Osteocyte (in vitro differentiated cells): ENCODE results near the gene LRRC8C. TPM values are rescaled to one million over a fixed set of nuclear protein-coding genes. Genes with fewer than 3 reads are reported as not detected.

Experiments
- DNase-seq: peaks from one replicate; pipeline ENCODE4 v3.0.0; 2021; ENCODE audit warnings: mixed read lengths; ENCODE audit not compliant: unreplicated experiment; ENCODE audit errors: extremely low spot score
- H3K27ac Mint-ChIP-seq: one replicate; pipeline ENCODE4 v1.8.0; 2021; ENCODE audit warnings: mild to moderate bottlenecking, mixed read lengths; ENCODE audit not compliant: unreplicated experiment
- H3K27me3 Mint-ChIP-seq: one replicate; pipeline ENCODE4 v1.8.0; 2021; ENCODE audit warnings: mixed read lengths; ENCODE audit not compliant: unreplicated experiment
- H3K36me3 Mint-ChIP-seq: one replicate; pipeline ENCODE4 v1.8.0; 2021; ENCODE audit warnings: mixed read lengths; ENCODE audit not compliant: unreplicated experiment
- H3K4me1 Mint-ChIP-seq: one replicate; pipeline ENCODE4 v1.8.0; 2021; ENCODE audit warnings: mixed read lengths; ENCODE audit not compliant: unreplicated experiment
- H3K4me3 Mint-ChIP-seq: one replicate; pipeline ENCODE4 v1.8.0; 2021; ENCODE audit warnings: mild to moderate bottlenecking, moderate library complexity, mixed read lengths; ENCODE audit not compliant: unreplicated experiment
- H3K9me3 Mint-ChIP-seq: one replicate; pipeline ENCODE4 v1.8.0; 2021; ENCODE audit warnings: mixed read lengths; ENCODE audit not compliant: unreplicated experiment
- CTCF ChIP-seq: fragments of 200-600 bp; sonication (generic); IDR thresholded peaks from 2 replicates; pipeline ENCODE4 v1.5.0; 2021; ENCODE audit warnings: antibody characterized with exemption, mild to moderate bottlenecking, moderate library complexity
- total RNA-seq: library from RNA; stranded (reverse); gene quantifications from 2 replicates; pipeline ENCODE4 v1.2.1, GENCODE V29; 2021

LRRC8C gene
- total RNA-seq, 1 donor from 2014 or later, result 3.5 TPM

- Mint-ChIP-seq H3K27me3 (no peaks in the 10 kb centered on the region), H3K4me3 (no peak overlapping the region), H3K4me1 (peaks cover 30% of the 10 kb centered on the region), H3K27ac (no peak overlapping the region), H3K9me3 (no peaks in the 10 kb centered on the region), H3K36me3 (no peaks in the 10 kb centered on the region)
- TF ChIP-seq CTCF, result no peak
- DNase-seq, result no peak
These were observed 37.2 kb downstream of the LRRC8C start for GRCh38 chr1:89670163-89670562.

- no peak for TF ChIP-seq CTCF
- DNase-seq, result no peak
- H3K27me3 Mint-ChIP-seq, result no peaks in the 10 kb centered on the region
- H3K4me3 Mint-ChIP-seq, result no peak overlapping the region
- no peaks in the 10 kb centered on the region for H3K9me3 Mint-ChIP-seq
- peaks cover 35% of the 10 kb centered on the region for H3K4me1 Mint-ChIP-seq
- no peak overlapping the region for H3K27ac Mint-ChIP-seq
- H3K36me3 Mint-ChIP-seq, result no peaks in the 10 kb centered on the region
These were observed 37.8 kb downstream of the LRRC8C start for GRCh38 chr1:89670711-89671110.

- H3K4me3 Mint-ChIP-seq, result no peak overlapping the region
These were observed 39.0 kb downstream of the LRRC8C start for GRCh38 chr1:89671775-89672488.

GRCh38 chr1:89672489-89673183 is 39.7 kb downstream of the LRRC8C start:
- Mint-ChIP-seq H3K27ac (no peak overlapping the region), H3K27me3 (no peaks in the 10 kb centered on the region), H3K36me3 (no peaks in the 10 kb centered on the region), H3K4me1 (peaks cover 27% of the 10 kb centered on the region), H3K4me3 (no peak overlapping the region), H3K9me3 (no peaks in the 10 kb centered on the region)
- no peak for DNase-seq
- TF ChIP-seq CTCF, result no peak

More at GRCh38 chr1:89671775-89672488, 39.0 kb downstream of the LRRC8C start:
- Mint-ChIP-seq H3K27ac (no peak overlapping the region), H3K4me1 (peaks cover 34% of the 10 kb centered on the region), H3K36me3 (no peaks in the 10 kb centered on the region), H3K27me3 (no peaks in the 10 kb centered on the region), H3K9me3 (no peaks in the 10 kb centered on the region)
- no peak for DNase-seq
- no peak for TF ChIP-seq CTCF

- peaks cover 21% of the 10 kb centered on the region for H3K4me1 Mint-ChIP-seq
- H3K27me3 Mint-ChIP-seq, result no peaks in the 10 kb centered on the region
- no peaks in the 10 kb centered on the region for H3K9me3 Mint-ChIP-seq
- DNase-seq, result no peak
- TF ChIP-seq CTCF, result no peak
- no peaks in the 10 kb centered on the region for H3K36me3 Mint-ChIP-seq
- no peak overlapping the region for H3K27ac Mint-ChIP-seq
- H3K4me3 Mint-ChIP-seq, result no peak overlapping the region
These were observed 40.3 kb downstream of the LRRC8C start for GRCh38 chr1:89673251-89673650.
